Subcutaneous abdominal adipose tissue (tissue), 5 donors: Measurements from ENCODE around the gene RNPS1.

Source experiments
- H3K27ac ChIP-seq: one replicate; pipeline ENCODE4 v1.7.0; 2013; ENCODE audit warnings: low read depth, mild to moderate bottlenecking, inconsistent platforms, low read length, moderate library complexity
- H3K27me3 ChIP-seq, 5 donors: one replicate each; pipeline ENCODE4 v1.7.0; 2013; ENCODE audit warnings: low read length in 5 of 5, inconsistent platforms in 1 of 5; ENCODE audit not compliant: control insufficient read depth in 5 of 5, insufficient read depth in 4 of 5
- H3K36me3 ChIP-seq, 5 donors: one replicate each; pipeline ENCODE4 v1.7.0; 2013; ENCODE audit warnings: low read length in 5 of 5; ENCODE audit not compliant: control insufficient read depth in 5 of 5, insufficient read depth in 5 of 5
- H3K4me1 ChIP-seq, 5 donors: one replicate each; pipeline ENCODE4 v1.7.0; 2013; ENCODE audit warnings: low read length in 5 of 5, mild to moderate bottlenecking in 3 of 5, moderate library complexity in 1 of 5; ENCODE audit not compliant: control insufficient read depth in 5 of 5, insufficient read depth in 5 of 5
- H3K4me3 ChIP-seq, 5 donors: one replicate each; pipeline ENCODE4 v1.7.0; 2013; ENCODE audit warnings: low read length in 5 of 5, low read depth in 1 of 5
- H3K9ac ChIP-seq, 5 donors: one replicate each; pipeline ENCODE4 v1.7.0; 2013; ENCODE audit warnings: low read length in 5 of 5, mild to moderate bottlenecking in 4 of 5, moderate library complexity in 3 of 5
- H3K9me3 ChIP-seq, 5 donors: one replicate each; pipeline ENCODE4 v1.7.0; 2013; ENCODE audit warnings: low read length in 5 of 5; ENCODE audit not compliant: control insufficient read depth in 5 of 5
- donor health status: healthy.
- donor health status: healthy.
- donor health status: healthy.
- donor health status: healthy.
- donor health status: healthy.

The RNPS1 gene

DNA sequence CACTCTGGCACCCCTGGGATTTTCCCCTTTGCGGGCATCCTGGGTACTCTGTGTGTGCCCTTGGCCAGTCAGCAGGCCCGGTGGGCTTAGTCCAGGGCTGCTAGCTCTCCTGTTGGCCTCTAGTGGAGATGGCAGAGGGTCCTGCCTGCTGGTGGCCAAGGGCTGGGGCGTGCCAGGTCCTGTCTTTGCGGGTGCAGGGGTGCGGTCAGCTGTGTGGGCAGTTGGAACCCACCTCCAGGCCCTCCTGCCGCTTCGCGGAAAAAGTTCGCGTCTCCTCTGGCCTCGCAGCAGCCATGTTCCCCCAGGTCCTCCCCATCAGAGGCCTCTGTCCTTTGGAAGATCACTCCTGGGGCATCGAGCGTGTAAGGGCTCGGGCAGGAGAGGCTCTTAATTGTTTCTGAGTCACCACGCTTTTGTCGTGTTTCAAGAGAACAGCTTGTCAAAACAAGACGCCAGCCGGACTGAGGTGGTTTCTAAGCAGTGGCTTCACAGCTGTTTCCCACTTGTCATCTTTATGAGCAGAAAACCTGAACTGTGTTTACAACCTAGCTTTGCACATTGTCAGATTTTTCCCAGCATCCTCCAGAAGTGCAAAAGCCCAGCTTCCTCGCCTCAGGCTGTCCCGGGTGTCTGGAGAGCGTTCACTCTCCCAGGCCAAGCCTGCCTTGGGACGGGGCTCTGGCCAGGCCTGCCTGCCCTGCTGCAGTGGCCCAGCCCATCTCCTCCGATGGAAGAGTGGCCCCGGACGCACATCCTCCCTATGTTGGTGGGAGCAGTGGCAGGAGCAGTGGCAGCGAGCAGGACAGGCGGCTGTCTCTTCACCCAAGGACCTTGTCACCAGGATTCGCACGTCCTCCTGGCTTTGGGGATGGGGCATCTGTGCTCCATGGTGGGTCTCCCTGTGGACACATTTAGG lies 36.7 kb downstream of the RNPS1 start:
- Histone ChIP-seq H3K27ac (no peak overlapping the region), H3K9ac (no peak overlapping the region), H3K27me3 (peaks cover 0 to 9% (median 5%) of the 10 kb centered on the region in 5 donors), H3K9me3 (no peaks in the 10 kb centered on the region), H3K36me3 (peaks cover 0 to 89% (median 79%) of the 10 kb centered on the region in 5 donors), H3K4me1 (peaks cover 0 to 11% (median 9%) of the 10 kb centered on the region in 5 donors), H3K4me3 (no peak overlapping the region)

DNA sequence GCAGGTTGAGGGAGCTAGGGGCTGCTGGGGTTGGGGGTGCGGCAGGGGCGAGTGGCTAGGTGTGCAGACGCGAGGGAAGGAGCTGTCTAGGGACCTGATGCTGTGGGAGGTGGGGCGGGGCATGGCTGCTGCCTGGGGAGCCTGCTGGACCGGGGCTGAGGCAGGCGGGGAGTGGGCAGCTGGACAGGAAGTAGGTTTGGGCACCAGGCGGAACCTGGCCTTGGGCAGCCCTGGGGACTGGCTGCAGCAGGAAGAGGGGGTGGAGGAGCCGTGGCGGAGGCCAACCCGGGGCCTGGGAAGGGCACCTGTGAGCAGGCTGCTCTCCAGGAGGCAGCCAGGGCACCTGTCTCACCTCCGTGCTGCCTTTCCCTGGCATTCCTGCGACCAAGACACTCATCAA lies 37.5 kb downstream of the RNPS1 start:
- Histone ChIP-seq H3K4me3 (no peak overlapping the region), H3K9me3 (no peaks in the 10 kb centered on the region), H3K9ac (no peak overlapping the region), H3K27ac (no peak overlapping the region), H3K27me3 (peaks cover 0 to 5% (median 3%) of the 10 kb centered on the region in 5 donors), H3K4me1 (peaks cover 0 to 8% (median 5%) of the 10 kb centered on the region in 5 donors), H3K36me3 (peaks cover 0 to 84% (median 74%) of the 10 kb centered on the region in 5 donors)

DNA sequence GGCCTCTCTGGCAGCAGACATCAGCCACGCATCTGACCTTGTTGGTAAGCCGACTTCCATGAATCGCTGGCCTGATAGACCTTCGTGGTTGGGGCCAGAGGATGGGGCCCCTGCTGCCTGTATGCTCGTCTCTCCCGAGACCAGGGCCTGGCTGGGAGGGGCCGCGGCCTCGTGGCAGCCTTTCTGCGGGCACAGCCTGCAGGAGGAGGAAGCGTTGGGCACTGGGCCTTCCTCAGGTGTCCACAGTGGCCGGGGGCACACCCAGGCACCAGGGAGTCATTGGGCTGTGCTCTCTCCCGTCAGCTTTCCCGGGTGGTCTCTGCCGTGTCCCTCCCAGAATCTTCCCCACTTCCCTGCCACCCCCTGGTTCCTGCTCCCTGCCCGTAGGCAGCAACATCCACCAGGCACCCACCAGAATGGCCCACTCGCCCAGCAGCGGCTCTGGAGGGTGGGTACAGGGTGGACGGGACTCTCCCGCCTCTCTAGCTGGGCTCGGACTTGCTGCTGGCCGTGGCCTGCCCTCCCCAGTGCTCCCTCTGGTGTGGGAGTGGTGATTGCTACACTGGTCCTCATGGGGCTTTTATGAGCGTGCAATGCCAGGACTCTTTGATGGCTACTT lies 38.2 kb downstream of the RNPS1 start:
- no peaks in the 10 kb centered on the region for H3K9me3 ChIP-seq
- no peak overlapping the region for H3K9ac ChIP-seq
- H3K27ac ChIP-seq = no peak overlapping the region
- H3K4me1 ChIP-seq = peaks cover 0 to 13% (median 8%) of the 10 kb centered on the region in 5 donors
- peaks cover 0 to 77% (median 67%) of the 10 kb centered on the region in 5 donors for H3K36me3 ChIP-seq
- H3K4me3 ChIP-seq = no peak overlapping the region
- H3K27me3 ChIP-seq = peaks cover 0 to 5% (median 0%) of the 10 kb centered on the region in 5 donors

DNA sequence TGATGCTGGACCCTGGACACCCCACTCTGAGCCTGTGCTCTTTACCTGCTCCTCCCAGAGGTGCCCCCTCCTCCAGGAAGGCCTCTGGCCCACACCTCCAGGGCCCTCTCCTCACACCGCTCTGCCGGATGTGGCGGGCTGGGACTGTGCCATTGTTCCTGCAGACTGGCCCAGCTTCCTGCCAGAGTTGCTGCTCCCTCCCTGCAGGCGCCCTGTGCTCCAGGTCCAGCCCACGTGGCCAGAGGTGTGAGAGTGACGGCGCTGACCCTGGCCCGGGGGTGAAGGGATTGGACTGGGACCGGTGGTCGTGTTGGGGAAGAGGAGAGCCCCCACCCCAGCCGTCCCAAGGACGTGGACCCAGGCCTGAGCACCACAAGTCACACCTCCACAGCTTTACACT lies 38.8 kb downstream of the RNPS1 start:
- no peak overlapping the region for H3K4me3 ChIP-seq
- H3K27ac ChIP-seq = no peak overlapping the region
- H3K9me3 ChIP-seq = no peaks in the 10 kb centered on the region
- H3K9ac ChIP-seq = no peak overlapping the region
- peaks cover 0 to under 1% (median 0%) of the 10 kb centered on the region in 5 donors for H3K27me3 ChIP-seq
- H3K36me3 ChIP-seq = peaks cover 0 to 71% (median 61%) of the 10 kb centered on the region in 5 donors
- H3K4me1 ChIP-seq = peaks cover 0 to 20% (median 15%) of the 10 kb centered on the region in 5 donors

DNA sequence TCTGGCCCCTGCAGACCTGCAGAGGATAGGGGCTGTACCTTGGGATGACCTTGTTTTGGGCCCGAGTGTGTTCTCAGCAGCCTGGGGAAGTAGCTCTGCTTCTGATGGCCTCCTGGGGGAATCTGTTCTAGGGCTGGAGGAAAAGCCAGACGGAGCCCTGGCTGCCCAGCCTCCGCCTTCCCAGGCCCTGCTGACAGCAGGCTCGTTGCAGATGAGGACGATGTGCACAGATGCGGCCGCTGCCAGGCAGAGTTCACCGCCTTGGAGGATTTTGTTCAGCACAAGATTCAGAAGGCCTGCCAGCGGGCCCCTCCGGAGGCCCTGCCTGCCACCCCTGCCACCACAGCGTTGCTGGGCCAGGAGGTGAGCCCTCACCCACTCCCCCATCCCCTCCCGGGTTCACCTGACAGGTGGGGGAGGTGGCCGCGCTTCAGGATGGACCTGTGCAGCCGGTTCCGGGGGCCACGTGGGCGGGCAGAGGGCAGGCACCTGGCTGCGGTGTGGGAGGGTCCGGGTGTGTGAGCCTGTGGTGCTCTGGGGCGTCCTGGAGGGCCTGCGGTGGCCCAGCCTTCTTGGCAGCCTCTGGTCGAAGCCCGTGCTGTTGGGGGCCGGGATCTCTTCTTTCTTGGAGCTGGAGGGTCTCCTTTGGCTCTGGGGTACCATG lies 39.6 kb downstream of the RNPS1 start:
- no peaks in the 10 kb centered on the region for H3K27me3 ChIP-seq
- H3K4me3 ChIP-seq = no peak overlapping the region
- no peaks in the 10 kb centered on the region for H3K9me3 ChIP-seq
- peak overlapping the region in 1 of 5 donors; percentile 7 for H3K9ac ChIP-seq
- peaks cover 0 to 63% (median 53%) of the 10 kb centered on the region in 5 donors for H3K36me3 ChIP-seq
- no peak overlapping the region for H3K27ac ChIP-seq
- peaks cover 0 to 24% (median 17%) of the 10 kb centered on the region in 5 donors for H3K4me1 ChIP-seq

DNA sequence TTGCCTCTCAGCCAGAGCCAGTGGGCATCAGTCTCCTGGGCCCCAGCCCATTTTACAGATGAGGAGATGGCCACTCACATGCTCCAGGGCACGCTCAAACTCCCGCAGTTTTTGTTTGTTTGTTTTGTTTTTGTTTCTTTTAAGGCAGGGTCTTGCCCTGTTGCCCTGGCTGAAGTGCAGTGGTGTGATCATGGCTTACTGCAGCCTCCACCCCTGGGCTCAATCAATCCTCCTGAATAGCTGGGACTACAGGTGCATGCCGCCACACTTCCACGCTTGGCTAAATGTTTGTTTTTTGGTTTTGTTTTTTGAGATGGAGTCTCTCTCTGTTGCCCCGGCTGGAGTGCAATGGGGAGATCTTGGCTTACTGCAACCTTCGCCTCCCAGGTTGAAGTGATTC lies 41.0 kb downstream of the RNPS1 start:
- Histone ChIP-seq H3K4me3 (no peak overlapping the region), H3K27me3 (no peaks in the 10 kb centered on the region), H3K27ac (no peak overlapping the region), H3K4me1 (peaks cover 0 to 28% (median 20%) of the 10 kb centered on the region in 5 donors), H3K9ac (no peak overlapping the region), H3K36me3 (peaks cover 0 to 49% (median 39%) of the 10 kb centered on the region in 5 donors), H3K9me3 (no peaks in the 10 kb centered on the region)

DNA sequence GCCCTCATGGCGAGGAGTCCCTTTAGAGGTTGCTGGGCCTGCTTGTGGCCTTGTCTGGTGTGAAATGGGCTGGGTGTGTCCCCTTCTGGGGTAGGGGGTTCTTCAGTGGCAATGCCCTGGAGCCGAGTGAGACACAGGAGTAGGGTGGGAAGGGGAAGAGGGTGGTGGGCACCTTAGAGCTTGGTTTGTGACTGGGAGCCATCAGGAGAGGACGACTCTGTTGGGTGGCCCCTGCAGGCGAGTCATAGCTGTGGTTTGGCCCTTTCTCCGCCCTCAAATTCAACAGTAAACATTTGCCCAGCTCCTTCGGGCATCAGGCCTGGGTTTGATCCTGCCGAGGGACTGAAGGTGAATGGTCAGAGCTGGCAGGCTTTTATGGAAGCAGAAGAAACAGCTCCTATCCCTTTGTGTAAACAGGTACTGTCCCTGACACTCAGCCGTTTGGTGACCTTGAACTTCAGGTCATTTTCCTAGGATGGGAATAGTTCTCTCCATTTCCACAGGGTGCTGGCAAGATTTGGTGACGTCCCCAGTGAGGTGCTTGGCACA lies 41.6 kb downstream of the RNPS1 start:
- peaks cover 0 to 28% (median 20%) of the 10 kb centered on the region in 5 donors for H3K4me1 ChIP-seq
- no peak overlapping the region for H3K9ac ChIP-seq
- H3K9me3 ChIP-seq = no peaks in the 10 kb centered on the region
- H3K36me3 ChIP-seq = peaks cover 0 to 43% (median 33%) of the 10 kb centered on the region in 5 donors
- no peaks in the 10 kb centered on the region for H3K27me3 ChIP-seq
- no peak overlapping the region for H3K4me3 ChIP-seq
- H3K27ac ChIP-seq = no peak overlapping the region

DNA sequence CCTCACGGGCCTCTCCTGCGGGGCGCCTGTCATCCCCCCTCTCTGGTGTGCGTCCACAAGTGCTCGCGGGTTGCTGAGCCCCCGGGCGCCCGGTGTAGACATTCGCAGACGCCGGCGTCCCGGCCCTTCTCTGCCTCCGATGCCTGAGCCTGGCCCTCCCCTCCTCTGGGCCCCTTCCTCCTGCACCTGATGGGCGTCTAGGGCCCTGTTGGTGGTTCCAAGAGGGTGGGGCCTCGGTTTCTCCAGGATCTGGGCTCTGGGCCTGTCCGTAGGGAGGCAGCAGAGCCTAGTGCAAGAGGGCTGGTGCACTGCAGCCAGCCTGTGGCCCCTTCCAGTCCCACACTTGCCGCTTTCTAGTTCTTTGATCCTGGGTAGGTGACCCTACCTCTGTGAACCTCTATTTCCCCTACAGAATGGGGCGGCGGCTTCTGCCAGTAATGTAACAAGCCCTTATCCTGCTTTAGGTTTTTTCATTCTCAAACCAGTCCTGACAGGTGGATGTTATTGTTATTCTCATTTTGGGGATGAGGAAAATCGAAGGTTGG lies 43.9 kb downstream of the RNPS1 start:
- Histone ChIP-seq H3K27me3 (no peaks in the 10 kb centered on the region), H3K4me1 (peaks cover 0 to 20% (median 19%) of the 10 kb centered on the region in 5 donors), H3K36me3 (peaks cover 0 to 21% (median 14%) of the 10 kb centered on the region in 5 donors), H3K9me3 (no peaks in the 10 kb centered on the region), H3K27ac (peak overlapping the region; percentile 80), H3K9ac (peak overlapping the region; percentile 56 to 98 (median 92)), H3K4me3 (peak overlapping the region; percentile 74 to 90 (median 80))

DNA sequence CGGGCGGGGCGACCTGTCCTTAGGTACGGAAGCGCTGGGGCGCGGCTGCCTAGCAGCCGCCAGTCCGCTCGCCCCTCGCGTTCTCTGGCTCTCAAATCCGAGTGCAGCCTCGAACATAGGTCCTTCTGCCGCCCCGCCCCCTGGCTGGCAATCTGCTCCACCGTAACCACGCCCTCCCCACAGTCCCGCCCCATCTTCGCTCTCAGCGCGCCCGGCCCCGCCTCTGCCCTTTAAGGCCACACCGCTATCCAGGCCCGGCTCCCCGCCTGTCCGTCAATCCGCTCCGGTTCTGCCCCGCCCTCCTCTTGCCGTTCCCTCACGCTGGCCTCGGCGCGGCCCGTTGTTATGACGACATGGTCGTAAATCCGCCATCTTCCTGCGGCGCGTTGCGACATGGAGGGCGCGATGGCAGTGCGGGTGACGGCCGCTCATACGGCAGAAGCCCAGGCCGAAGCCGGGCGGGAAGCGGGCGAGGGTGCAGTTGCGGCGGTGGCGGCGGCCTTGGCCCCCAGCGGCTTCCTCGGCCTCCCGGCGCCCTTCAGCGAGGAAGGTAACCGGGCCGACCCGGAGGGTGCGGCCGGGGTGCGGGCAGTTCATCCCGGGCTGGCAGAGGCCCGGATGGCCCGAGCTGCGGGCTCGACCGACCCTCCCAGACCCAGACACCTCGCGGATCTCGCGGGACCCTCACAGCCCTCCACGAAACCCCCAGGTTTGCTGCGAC lies 44.5 kb downstream of the RNPS1 start, which contains the start of gene E4F1:
TSS of gene E4F1 (plus strand) at position 371 of the 721 bp plus-strand sequence. CDS start at position 394, 23 bp downstream.
- peak within 1 kb of the TSS; percentile 74 to 90 (median 80) for H3K4me3 ChIP-seq
- peak within 1 kb of the TSS; percentile 80 for H3K27ac ChIP-seq
- H3K9me3 ChIP-seq = no peaks in the 10 kb centered on the region
- peaks cover 0 to 14% (median 7%) of the 10 kb centered on the region in 5 donors for H3K36me3 ChIP-seq
- H3K27me3 ChIP-seq = no peaks in the 10 kb centered on the region
- H3K4me1 ChIP-seq = peaks cover 0 to 20% (median 19%) of the 10 kb centered on the region in 5 donors
- peak within 1 kb of the TSS; percentile 56 to 98 (median 92) for H3K9ac ChIP-seq
